CD4-positive, alpha-beta T cell treated with Interleukin-15 for 4 hours (primary cell): ENCODE results near the gene BARX2.
"Not testable (repeated sequence)": the region's sequence is repeated elsewhere in the genome, so short reads cannot be mapped to it uniquely, and the experiment has no call there.

Experiments
- DNase-seq: peaks from one replicate; pipeline ENCODE4 v3.0.0-alpha.2; 2020; ENCODE audit warnings: low spot score

The BARX2 gene

GRCh38 chr11:129375751-129376657 lies at the start of gene BARX2:
Gene BARX2 (plus strand): TSS chr11:129375848. CDS start chr11:129376036, 188 bp downstream.
- DNase-seq = no peak

GRCh38 chr11:129326921-129327320 lies 48.7 kb upstream of the BARX2 start:
- no peak for DNase-seq

DNA sequence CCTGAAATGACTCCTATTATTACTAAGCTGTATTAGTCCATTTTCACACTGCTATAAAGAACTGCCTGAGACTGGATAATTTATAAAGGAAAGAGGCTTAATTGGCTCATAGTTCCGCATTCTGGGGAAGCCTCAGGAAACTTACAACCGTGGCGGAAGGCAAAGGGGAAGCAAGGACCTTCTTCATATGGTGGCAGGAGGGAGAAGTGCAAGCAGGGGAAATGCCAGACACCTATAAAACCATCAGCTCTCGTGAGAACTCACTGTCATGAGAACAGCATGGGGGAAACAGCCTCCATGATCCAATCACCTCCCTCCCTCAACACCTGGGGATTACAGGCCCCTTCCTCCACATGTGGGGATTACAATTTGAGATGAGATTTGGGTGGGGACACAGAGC lies 47.9 kb upstream of the BARX2 start:
- DNase-seq = not testable (repeated sequence)

GRCh38 chr11:129328756-129329155 lies 46.9 kb upstream of the BARX2 start:
- no peak for DNase-seq

DNA sequence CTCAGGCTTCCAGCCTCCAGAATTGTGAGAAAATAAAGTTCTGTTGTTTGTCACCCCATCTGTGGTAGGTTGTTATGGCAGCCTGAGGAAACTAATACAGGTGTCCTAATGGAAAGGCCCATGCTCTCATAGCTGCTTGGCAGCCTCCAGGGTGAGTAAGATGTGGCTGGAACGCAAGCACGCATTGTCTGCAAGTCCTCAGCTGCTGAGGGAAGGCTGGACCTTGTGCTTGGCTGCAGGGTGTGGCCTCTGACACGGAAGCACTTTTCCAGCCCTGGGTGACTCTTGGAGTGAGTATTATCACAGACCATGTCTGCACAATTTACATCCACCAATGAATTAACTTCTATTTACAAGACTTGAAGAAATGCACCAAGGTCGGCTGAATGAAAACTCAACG lies 44.4 kb upstream of the BARX2 start:
- DNase-seq = no peak

DNA sequence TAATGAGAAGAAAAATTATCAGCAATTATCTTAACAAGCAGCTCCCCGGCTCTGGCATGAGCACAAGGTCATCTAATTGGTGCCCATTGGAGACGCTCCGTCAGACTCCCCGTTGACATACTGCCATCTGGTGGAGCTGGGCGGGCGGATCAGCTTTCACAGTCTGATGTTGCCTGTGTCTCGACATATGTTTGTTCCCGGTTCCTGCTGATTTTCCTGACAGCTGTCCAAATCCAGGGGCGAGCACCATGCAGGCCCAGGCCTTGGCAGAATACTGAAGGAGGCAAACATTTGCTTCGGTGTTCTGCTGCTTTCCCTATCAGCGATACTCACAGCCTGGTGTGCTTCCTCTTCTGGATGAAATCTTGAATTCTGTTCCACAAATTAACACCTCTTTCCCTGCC lies 43.8 kb upstream of the BARX2 start:
- peak; percentile 44 for DNase-seq

- no peak for DNase-seq
Measured at GRCh38 chr11:129333873-129334272, 41.8 kb upstream of the BARX2 start.

GRCh38 chr11:129344301-129344940 lies 31.2 kb upstream of the BARX2 start:
- not testable (repeated sequence) for DNase-seq

DNA sequence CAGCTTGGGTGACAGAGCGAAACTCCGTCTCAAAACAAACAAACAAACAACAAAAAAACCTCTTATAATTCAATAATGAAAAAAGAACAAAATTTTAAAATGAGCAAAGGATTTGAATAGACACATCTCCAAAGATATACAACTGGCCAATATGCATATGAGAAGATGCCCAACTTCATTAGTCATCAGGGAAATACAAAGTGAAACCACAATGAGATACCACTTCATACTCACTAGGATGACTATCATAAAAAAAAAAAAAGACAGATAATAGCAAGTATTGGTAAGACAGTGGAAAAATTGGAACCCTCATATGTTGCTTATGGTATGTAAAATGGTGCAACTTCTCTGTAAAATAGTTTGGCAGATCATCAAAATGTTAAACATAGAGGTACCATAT lies 28.7 kb upstream of the BARX2 start:
- no peak for DNase-seq

DNA sequence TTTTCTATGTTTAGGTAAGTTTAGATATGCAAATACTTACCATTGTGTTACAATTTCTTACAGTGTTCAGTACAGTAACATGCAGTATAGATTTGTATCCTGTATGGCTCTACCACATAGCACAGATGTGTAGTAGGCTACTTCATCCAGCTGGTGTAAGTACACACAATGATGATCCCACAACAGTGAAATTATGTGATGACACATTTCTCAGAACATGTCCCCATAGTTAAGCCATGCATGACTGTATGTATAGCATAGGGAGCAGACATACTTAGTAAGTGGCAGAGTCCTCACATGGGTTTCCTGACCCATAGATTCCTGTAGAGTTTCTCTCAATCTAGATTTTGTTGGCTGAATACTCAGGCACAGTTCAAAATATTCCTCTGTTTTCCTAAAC lies 26.8 kb upstream of the BARX2 start:
- no peak for DNase-seq

GRCh38 chr11:129352676-129353075 lies 23.0 kb upstream of the BARX2 start:
- no peak for DNase-seq

DNA sequence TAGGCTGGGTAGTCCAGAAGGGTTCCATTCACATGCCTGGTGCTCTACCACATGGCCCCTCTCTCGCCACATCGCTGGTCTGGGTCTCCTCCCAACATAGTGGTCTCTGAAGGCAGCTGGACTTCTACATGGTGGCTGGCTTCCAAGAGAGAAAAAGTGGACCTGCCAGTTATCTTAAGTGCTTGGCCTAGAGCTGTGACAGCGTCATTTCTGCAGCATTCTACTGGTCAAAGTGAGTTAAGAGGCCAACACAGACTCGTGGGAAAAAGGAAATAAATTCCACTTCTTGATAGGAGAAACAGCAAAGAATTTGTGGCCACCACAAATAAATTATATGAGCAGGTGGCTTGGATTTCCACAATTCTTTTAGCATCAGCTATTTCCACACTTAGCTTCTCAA lies 21.0 kb upstream of the BARX2 start:
- DNase-seq = no peak

DNA sequence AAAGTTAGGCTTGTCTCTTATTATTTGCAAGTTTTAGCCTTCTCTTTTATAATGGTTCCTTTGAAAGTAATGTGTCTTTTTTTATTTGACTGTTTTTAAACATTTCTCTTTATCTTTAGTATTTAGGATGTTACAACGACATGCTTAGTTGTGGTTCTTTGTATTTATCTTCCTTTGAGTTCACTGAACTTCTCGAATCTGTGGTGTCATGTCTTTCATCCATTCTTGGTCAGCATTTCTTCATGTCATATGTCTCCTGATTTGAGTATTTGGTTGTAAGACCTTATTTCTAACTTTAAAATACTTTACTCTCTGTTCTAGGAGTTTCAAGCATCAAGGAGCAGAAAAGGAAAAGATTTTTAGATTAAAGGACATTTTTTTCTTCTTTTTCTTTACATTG lies 15.9 kb upstream of the BARX2 start:
- DNase-seq = no peak

- DNase-seq = peak; percentile 67
Measured at GRCh38 chr11:129364143-129364654, 11.4 kb upstream of the BARX2 start.

DNA sequence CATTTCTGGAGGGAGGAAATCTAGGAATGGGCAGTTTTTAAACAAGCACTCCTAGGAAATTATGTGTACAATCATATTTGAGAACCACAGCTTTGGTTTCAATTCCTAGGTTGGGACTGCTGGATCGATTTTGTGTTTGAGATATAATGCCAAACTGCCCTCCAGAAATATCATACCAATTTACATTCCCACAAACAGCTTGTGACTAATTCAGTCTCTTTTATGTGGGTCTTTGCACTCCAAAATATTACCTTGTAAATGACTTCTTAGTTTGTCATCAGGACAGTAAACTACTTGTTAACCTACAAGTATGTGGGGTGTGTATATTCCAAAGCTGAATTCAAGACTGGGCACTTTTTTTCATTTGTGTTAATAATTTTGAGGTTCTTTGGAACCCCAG lies 9.8 kb upstream of the BARX2 start:
- DNase-seq = no peak

- DNase-seq = no peak
Measured at GRCh38 chr11:129366737-129367597, 8.7 kb upstream of the BARX2 start.

GRCh38 chr11:129368889-129369672 lies 6.6 kb upstream of the BARX2 start:
- no peak for DNase-seq

DNA sequence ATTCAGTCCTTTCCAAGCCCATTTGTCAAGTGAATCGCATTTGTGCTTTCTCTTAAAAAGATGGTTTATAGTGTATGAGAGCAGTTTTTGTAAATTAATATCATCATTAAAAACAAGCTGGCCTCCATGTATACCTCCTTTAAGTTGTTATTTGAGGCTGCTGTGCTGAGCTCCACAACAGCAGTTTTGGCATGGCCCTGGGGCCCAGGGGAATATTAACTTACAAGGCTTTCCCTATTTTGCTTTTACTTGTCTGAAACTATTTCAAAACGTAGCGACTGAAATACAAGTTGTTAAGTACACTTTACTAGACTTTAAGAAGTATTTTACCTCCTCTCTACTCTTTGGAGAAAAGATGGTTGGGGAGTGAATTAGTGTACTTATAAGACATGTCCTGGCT lies 4.9 kb upstream of the BARX2 start:
- no peak for DNase-seq

GRCh38 chr11:129372609-129373488 lies 2.8 kb upstream of the BARX2 start:
- no peak for DNase-seq

GRCh38 chr11:129373489-129373953 lies 2.1 kb upstream of the BARX2 start:
- no peak for DNase-seq
